Stimulated activated CD4-positive, alpha-beta T cell treated with anti-CD3 and anti-CD28 coated beads, Interleukin-2, amount 100 ng/mL, for 48 hours (primary cell): ENCODE data around the gene TAOK3.
"Not testable (repeated sequence)": the region's sequence is repeated elsewhere in the genome, so short reads cannot be mapped to it uniquely, and the experiment has no call there.

Source experiments
- DNase-seq, 2 donors: peaks; one replicate each; pipeline ENCODE4 v3.0.0-alpha.2; 2020

TAOK3 gene

DNA sequence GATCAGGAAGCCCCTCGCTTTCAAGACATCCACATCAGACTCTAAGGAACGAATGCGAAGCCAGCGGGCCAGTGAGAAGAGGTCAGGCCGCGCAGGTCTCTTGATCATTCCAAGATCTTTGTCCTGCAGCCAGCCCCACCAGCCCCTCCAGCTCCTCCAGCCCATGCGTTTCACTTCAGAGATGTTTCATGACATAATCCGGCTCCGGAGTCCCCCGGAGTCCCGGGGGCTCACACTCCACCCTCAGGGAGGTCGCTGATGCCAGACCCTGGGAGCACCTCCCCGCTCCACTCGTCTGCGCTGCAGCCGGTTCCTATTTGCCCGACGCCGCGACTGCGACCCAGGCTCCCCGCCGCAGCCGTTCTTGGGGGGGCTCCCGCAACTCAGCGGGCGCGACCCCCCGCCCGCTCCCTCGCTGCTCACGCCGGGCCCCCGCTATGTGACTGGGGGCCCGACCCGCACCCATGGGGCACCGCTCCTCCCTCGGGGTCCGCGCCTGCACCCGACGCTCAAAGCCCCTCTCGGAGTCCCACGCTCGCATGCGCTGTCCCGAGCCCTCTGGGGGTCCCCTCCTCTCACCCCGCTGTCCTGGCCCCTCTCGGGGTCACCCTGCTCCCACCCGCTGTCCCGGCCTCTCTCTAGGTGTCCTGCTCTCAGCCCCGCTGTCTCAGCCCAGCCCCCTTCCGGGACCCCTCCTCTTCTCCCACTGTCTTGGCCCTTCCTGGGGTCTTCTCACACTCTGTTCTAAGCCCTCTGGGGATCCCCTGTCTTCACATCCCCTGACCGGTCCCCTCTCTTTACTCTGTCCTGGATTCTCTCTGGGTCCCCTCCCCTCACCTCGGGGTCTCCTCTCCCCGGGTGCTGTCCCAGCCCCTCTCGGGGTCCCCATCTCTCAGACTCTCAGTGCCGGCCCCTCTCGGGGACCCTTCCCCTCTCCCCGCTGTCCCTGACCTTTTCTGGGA lies 1.1 kb downstream of the TAOK3 start:
- DNase-seq = no peak

DNA sequence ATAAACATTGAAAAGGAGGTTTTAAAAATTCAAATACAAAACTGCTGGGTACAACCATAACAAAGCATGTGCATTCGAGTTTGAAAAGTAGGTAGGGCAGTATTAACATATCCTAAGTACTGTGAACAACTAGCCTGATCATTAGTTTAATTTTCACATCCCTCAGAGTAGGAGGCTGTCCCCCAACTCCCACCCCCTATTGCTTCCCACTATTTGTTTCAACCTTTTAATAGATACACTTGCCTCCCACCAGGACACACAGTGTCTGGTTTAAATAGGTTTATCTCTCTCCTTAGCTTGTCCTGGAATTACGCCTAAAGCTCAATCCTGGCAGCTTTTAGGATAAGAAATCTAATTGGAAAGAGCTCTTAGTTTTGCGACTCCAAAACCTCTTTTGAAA lies 2.1 kb downstream of the TAOK3 start:
- DNase-seq = no peak

DNA sequence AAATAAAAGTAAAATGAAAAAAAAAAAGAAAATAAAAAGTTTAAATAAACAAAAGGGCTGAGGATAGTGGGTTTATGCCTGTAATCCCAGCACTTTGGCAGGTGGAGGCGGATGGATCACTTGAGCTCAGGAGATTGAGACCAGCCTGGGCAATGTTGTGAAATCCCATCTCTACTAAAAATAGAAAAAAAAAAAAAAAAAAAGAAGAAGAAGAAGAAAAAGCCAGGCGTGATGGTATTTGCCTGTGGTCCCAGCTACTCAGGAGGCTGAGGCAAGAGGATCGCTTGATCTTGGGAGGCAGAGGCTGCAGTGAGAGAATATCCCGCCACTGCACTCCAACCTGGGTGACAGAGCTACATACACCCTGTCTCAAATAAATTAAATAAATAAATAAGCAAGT lies 3.9 kb downstream of the TAOK3 start:
- no peak for DNase-seq

DNA sequence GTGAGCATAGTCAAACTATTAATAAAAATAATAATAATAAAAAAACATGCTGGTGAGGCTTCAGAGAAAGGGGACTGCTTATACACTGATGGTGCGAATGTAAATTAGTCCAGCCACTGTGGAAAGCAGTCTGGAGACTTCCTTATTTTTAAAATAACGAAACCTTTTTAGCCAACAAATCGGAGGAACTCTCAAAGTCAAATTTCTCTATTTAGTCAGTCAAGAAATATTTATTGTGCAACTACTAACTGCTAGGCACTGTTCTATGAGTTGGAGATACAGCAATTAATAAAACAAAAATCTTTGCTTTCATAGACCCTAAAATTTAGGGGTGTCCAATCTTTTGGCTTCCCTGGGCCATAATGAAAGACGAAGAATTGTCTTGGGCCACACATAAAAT lies 10.8 kb downstream of the TAOK3 start:
- no peak for DNase-seq

DNA sequence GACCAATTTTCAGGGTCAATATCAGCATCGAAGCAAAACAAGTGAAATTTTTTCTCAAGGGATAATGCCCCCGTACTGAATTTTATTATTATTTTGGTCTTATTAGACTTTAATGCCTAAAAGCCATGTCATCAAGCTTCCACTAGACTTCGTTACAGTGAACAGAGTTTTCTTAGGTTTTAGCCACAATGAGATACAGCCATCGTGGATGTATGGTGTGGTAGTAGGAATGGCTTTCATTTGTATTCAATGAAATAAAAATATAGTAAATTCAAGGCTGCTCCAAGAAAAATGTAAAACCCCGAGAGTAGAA lies 11.7 kb downstream of the TAOK3 start:
- no peak for DNase-seq

DNA sequence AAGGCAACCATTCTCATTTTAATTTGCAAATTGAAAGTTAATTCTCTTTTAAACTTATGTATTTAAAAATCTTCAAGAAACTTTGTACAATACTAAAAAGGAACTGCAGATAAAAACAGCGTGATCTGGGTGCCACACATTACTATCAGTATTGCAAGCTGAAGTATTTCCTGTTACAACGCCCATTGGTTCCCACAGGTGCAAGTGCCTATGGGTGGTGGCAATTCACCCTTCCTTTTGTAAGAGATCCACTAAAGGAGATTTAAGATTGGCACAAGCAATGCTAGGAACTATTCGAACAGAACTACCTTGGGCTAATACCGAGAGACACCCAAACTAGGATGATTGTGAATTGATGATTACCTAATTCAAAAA lies 13.2 kb downstream of the TAOK3 start:
- DNase-seq = no peak

DNA sequence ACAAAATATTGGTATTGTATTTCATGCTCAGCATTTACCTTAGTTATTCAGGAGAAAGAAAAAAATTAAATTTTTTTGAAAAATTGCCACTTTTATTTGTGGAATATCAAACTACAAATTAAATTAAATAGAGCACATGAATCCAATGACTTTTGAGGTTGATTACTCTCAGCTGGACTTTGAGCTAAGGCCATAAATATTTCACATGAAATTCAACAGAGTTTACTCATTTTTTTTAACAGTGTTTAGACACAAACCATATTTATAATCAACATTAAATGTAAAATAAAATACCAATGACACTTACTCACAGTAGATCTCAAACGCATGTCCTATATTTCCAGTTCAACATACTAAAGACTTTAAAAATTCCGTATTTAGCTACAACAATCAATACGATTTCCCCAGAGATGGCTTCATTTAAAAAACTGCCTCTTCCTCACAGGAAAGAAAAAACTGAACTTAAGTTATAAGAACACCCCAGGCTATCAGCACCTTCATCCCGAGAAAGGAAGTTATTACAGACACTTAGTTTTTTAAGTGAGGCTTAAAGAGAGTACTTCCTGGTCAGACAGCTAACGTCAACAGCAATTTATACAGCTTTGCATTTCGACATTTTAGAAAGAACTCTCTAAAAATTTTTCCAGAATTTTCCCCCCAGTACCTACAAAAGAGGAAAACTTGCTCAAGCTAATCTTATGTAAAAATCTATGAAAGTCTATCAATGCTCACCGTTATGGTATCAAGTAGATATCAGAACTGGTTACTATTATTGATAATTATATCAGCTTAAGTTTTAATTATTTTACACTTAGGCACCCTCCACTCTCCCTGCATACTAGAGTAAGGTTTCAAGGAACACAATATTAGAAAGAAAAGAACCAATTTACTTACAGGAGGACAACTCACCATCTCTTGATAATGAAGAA lies 13.8 kb downstream of the TAOK3 start:
- no peak for DNase-seq

DNA sequence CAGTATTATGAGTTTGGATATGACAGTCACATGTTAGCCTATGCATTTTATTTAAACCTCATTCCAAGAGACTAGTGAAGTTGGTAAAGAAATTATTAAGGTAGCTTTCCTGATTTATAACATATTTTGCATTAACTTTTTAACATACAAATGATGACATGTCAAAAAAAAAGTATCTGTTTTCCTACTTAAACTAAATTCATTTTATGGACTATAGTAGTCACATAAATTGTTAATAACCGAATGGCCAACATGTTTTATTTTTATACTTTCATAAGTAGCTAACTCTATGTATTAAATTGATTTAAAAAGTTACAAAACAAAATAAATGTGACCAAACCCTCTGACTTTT lies 14.7 kb downstream of the TAOK3 start:
- DNase-seq = no peak

DNA sequence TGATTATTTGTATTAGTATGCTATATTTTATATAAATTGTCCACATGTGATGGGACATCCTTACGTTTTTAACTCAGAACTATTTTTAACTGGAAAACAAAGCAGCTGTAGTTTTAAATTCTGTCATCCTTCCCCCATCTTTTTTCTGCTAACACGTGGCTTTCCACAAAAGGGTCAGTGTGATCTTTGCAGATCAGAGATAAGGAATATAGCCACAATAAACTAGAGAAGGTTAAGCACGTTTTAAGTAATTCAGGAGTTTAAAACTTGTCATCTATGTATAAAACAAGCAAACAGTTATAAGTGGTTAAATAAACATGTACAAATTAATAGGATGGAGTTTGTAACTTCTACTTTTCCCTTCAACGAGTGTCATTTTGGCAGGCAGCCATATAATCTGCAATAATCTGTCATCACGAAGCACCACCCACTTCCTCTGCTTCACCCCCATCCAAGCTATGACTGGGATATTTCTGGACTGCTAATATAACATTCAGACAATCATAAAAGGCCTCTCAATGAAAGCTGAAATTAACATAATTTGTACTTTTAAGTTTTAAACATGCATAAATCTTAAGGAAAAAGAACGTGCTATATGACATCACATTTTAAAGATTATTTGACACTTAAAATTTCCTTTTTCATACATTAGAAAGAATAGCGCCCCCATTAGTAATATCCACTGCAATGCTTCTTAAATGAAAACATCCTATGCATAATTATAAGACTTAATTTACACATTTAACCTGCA lies 15.3 kb downstream of the TAOK3 start:
- peak; percentile 34 to 43 for DNase-seq

DNA sequence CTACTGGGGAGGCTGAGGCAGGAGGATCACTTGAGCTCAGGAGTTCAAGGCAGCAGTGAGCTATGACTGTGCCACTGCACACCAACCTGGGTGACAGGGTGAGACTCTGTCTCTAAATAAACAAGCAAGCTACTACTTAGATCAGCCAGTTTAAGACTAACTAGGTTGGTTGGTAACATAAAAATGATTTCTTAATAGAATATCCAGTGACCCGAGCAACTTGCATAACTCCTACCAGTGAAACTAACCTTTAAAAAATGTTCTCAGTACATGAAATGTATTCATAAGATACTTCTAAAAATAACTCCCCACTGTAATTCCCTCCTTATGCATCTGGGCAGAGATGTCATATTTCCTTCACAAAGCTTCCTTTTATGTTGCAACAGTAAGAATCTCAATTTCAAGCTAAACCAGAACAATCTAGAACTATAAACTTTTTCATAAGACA lies 15.9 kb downstream of the TAOK3 start:
- no peak for DNase-seq

DNA sequence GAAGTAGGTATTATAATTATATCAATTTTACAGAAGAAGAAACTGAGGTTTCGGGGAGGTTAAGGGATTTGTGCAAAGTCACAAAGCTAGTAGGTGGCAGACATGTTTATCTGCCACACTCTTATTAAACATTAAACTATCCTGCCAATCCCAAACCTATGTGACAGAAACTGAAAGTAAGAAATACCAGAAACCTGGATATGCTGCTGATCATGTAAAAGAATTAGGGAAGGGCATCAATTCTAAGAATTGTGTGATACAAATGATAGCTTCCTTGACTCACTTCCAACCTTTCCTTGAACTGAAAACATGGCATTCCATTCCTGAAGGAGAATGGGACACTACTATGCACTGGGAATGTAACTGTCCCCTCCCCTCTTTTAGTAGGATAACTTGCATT lies 16.9 kb downstream of the TAOK3 start:
- DNase-seq = no peak

DNA sequence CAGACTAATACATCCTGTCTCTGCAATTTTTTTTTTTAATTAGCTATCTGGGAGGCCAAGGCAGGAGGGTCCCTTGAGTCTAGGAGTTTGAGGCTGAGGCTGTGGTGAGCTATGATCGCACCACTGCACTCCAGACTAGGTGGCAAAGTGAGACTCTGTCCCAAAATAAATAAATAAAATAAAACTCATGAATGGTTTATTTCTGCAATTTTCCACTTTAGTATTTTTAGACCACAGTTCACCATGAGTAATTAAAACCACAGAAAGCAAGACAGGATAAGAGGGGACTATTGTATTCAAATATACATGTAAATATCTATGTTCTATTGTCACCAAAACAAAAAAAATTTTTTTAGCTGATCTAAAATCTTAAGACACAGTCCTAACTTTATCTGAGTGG lies 17.8 kb downstream of the TAOK3 start:
- DNase-seq = no peak

DNA sequence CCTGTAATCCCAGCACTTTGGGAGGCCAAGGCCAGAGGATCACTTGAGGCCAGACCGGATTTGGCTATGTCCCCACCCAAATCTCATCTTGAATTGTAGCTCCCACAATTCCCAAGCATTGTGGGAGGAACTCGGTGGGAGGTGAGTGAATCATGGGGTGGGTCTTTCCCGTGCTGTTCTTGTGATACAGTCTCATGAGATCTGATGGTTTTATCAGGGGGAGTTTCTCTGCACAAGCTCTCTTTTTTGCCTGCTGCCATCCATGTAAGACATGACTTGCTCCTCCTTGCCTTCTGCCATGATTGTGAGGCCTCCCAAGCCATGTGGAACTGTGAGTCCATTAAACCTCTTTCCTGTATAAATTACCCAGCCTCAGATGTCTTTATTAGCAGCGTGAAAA lies 18.2 kb downstream of the TAOK3 start:
- DNase-seq = not testable (repeated sequence)

DNA sequence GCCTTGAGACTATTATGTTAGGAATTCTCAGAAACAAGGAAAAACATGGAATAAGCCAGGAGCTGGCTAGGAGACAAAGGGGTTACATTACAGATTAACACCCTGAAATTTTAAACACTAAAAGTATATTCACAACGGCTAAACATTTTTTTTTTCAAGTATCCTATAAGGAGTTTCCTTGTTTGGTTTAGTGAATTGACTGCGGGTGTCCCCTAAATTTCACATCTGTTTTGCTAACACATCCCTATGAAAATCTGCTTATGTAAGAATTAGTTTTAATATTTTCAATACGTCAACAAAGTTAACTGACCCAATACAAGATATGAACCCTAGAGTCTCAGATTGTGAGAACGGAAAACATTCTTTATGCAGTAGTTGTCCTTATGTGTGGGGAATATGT lies 19.0 kb downstream of the TAOK3 start:
- DNase-seq = no peak

DNA sequence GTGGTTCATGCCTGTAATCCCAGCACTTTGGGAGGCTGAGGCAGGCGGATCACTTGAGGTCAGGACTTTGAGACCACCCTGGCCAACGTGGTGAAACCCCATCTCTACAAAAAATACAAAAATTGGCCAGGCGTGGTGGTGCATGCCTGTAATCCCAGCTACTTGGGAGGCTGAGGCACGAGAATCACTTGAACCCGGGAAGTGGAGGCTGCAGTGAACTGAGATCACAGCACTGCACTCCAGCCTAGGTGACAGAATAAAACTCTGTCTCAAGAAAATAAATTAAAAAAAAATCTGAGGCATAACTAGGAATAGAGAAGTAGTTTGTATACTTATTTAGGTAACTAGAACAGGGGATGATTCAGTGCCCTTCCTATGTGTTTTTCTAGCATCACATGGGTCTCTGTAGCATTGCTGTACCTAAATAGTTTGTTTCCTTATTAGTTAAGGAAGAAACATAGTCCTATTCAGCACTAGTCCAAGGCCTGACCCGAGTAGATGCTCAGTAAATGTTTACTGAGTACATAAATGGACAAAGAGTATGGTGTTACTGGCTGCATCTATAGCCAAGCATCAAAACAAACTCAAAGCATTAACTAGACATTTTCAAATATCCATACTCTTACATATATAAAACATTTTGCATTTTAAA lies 21.7 kb downstream of the TAOK3 start:
- DNase-seq = no peak

DNA sequence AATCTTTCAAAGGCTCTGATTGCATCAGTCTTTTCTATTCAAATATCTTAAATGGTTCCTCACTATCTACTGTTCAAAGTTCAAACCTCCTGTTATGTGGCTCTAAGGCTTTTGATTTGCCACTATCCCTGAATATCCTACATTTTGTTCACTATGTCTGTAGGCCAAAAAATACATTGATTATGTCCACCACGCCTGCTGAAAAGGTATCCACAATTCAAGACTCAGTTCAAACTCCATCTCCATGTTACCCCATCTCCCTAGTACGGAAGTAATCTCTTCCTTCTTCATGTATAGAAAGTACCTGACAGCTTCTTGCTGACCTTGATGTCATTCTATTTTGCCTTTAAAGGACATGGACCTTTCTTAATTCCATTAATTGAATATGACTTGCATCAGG lies 24.8 kb downstream of the TAOK3 start:
- DNase-seq = no peak

DNA sequence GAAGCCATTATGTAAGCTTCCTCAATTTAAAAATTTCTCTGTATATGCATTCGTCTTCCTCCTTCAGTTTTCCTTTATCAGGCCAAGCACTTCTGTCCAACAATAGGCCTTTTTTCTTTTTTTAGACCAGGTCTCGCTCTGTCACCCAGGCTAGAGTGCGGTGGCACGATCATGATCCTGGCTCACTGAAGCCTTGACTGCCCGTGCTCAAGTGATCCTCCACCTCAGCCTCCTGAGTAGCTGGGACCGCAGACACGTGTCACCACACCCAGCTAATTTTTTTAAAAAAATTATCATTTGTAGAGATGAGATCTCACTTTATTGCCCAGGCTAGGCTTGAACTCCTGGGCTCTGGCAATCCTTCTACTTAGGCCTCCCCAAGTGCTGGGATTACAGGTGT lies 25.8 kb downstream of the TAOK3 start:
- no peak for DNase-seq

DNA sequence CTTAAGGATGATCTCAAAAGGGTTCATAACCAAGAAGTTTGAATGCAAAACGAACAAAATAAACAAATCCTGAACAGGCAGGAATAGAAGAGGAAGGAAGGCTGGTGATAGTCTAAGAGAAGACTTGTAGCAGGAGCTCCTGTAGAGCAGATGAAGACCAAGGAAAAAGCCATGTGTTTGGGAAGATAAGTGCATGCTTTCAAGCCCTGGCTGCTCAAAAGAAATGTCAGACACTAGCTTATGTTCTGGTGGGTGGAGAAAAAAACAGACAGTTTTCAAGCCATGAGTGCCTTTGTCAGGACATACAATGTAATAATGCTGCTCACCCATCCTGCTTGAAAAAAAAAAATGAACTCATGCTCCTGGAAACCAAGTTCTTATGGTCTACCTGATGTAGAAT lies 27.4 kb downstream of the TAOK3 start:
- DNase-seq = no peak

DNA sequence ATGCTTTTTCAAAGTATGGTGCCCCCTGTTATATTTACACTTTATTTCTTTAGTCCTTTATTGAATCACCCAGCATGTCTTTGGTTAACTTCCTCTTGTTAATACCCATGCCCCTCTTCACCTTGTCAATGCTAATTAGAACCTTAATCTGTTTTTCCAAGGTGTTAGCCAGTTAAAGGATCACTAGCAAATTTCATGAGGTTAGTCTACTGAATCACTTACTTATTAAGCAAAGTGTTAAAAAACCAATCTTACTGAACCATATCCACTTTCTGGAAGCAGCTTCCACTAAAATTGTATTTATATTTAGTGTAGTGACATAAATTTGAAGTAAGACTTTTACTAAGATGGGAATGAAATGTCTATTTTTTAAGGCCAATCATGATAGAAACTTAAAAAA lies 27.9 kb downstream of the TAOK3 start:
- DNase-seq = no peak

DNA sequence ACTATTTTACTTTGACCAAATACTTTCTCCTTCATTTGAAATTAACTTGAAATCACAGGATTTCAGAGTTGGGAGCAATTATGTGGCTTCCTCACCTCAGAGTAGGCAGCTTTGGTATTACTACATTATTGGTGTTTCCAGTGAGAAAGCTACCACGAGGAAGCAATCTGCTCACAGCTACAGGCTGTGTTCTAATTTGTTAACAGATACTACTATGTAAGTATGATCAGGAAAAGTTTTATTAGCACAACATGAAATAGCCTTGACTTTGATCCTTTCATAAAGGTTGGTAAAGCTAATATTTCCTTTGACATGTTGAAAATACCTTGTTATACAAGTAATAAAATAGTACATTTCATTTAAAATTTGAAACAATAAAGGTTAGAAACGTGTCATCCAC lies 30.6 kb downstream of the TAOK3 start:
- no peak for DNase-seq

DNA sequence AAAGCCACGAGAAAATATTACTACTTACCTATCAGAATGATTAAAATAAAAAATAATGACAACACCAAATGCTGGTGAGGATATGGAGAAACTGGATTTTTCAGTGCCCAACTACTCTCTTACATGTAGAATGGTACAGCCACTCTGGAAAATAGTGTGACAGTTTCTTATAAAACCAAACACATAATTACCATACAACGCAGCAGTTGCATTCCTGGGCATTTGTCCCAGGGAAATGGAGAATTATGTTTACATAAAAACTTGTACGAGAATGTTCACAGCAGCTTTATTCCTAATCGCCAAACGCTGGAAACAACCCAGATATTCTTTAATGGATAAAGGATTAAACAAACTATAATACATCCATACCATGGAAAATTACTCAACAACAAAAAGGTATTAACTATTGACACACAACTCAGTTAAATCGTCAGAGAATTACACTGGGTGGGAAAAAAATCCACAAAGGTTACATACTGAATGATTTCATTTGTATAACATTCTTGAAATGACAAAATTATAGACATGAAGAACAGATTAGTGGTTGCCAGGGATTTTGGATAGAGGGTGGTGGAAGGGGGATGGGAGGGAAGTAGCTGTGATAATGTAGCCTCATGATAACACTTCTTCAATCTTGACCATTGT lies 35.4 kb downstream of the TAOK3 start:
- DNase-seq = no peak

DNA sequence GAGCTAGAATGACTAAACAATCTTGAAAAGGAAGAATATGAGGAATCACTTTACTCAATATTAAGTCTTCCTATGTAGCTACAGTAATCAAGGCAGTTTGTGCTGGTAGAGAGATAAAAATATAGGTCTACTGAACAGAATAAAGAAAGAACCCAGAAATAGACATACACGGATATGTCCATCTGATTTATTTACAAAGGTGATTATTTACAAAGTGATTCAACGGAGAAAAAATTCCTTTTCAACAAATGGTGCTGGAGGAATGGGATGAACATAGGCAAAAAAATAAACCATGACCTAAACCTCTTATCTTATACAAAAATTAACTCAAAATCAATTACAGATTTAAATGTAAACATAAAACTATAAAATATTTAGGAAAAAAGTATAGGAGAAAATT lies 36.6 kb downstream of the TAOK3 start:
- no peak for DNase-seq
